Measurements from ENCODE around the gene SH3PXD2A.

Gene SH3PXD2A

GRCh38 chr10:103706047-103706446, 149.3 kb downstream of the SH3PXD2A start:
- no peak for DNase-seq (ENCODE audit: low read depth)

- DNase-seq (ENCODE audit: low read depth), result no peak
Observed at GRCh38 chr10:103703941-103704919, 151.1 kb downstream of the SH3PXD2A start.

GRCh38 chr10:103701380-103702222, 153.8 kb downstream of the SH3PXD2A start:
- DNase-seq (ENCODE audit: low read depth), result no peak

GRCh38 chr10:103700436-103700715, 155.0 kb downstream of the SH3PXD2A start:
- DNase-seq (ENCODE audit: low read depth), result no peak

GRCh38 chr10:103699611-103700435, 155.6 kb downstream of the SH3PXD2A start:
- DNase-seq (ENCODE audit: low read depth), result no peak

- no peak for DNase-seq (ENCODE audit: low read depth)
Observed at GRCh38 chr10:103698266-103698665, 157.1 kb downstream of the SH3PXD2A start.

- DNase-seq (ENCODE audit: low read depth), result no peak
Observed at GRCh38 chr10:103697787-103698186, 157.6 kb downstream of the SH3PXD2A start.

- peak; percentile 56 for DNase-seq (ENCODE audit: low read depth)
Observed at GRCh38 chr10:103696411-103697145, 158.8 kb downstream of the SH3PXD2A start.

GRCh38 chr10:103696094-103696410, 159.3 kb downstream of the SH3PXD2A start:
- no peak for DNase-seq (ENCODE audit: low read depth)

- DNase-seq (ENCODE audit: low read depth), result no peak
Observed at GRCh38 chr10:103695584-103696005, 159.8 kb downstream of the SH3PXD2A start.

GRCh38 chr10:103693812-103694205, 161.6 kb downstream of the SH3PXD2A start:
- DNase-seq (ENCODE audit: low read depth), result no peak

- no peak for DNase-seq (ENCODE audit: low read depth)
Observed at GRCh38 chr10:103692952-103693811, 162.2 kb downstream of the SH3PXD2A start.

- no peak for DNase-seq (ENCODE audit: low read depth)
Observed at GRCh38 chr10:103692436-103692951, 162.9 kb downstream of the SH3PXD2A start.

- DNase-seq (ENCODE audit: low read depth), result no peak
Observed at GRCh38 chr10:103691723-103692435, 163.5 kb downstream of the SH3PXD2A start.

GRCh38 chr10:103691267-103691666, 164.1 kb downstream of the SH3PXD2A start:
- DNase-seq (ENCODE audit: low read depth), result no peak

- DNase-seq (ENCODE audit: low read depth), result no peak
Observed at GRCh38 chr10:103690281-103690680, 165.1 kb downstream of the SH3PXD2A start.

GRCh38 chr10:103688491-103688890, 166.9 kb downstream of the SH3PXD2A start:
- DNase-seq (ENCODE audit: low read depth), result no peak

GRCh38 chr10:103687718-103688117, 167.7 kb downstream of the SH3PXD2A start:
- DNase-seq (ENCODE audit: low read depth), result no peak

GRCh38 chr10:103687172-103687571, 168.2 kb downstream of the SH3PXD2A start:
- DNase-seq (ENCODE audit: low read depth), result no peak

Data from T follicular helper cell (primary cell).